A549 (cell line): ENCODE data around the gene ASTN1. TPM values are rescaled to one million over a fixed set of nuclear protein-coding genes. Genes with fewer than 3 reads are reported as not detected.

Source experiments
- ATAC-seq, 2 experiments: fragments of 200-7000 bp in 1 of 2; fragments of >200 bp in 1 of 2; cut with Nextera tagmentation in 1 of 2; cut with Tn5 transposase in 1 of 2; 3 replicates each; pipeline versions ENCODE4 v1.8.0 to v1.9.1; 2018 to 2020; ENCODE audit warnings: mild to moderate bottlenecking in 1 of 2, moderate library complexity in 1 of 2
- CTCF ChIA-PET: fragments of 300-600 bp; sonication (Branson Sonifier 250); formaldehyde crosslinking; extraction: SDS; loops from one replicate; lab custom pipeline; 2021; ENCODE audit warnings: antibody characterized with exemption, inconsistent platforms; lab: Yijun Ruan, JAX
- POLR2A ChIA-PET: fragments of 350-600 bp; formaldehyde crosslinking; extraction: SDS; loops from one replicate; lab custom pipeline; 2021; ENCODE audit warnings: antibody characterized with exemption, inconsistent platforms; lab: Yijun Ruan, JAX
- DNase-seq, 2 experiments: peaks; one replicate each; pipeline versions ENCODE4 v3.0.0 to v3.0.0-alpha.2; 2011 to 2016; ENCODE audit warnings: low read depth in 1 of 2, low spot score in 1 of 2
- FAIRE-seq: peaks from 2 replicates; lab custom pipeline; 2011; peaks lifted over from hg19 to GRCh38; lab: Jason Lieb, UNC
- H3K27ac ChIP-seq, 2 experiments: fragments of >200 bp; sonication (Bioruptor Twin); formaldehyde crosslinking; 3 replicates each; pipeline ENCODE4 v1.5.1; 2016 to 2017
- H3K4me1 ChIP-seq: fragments of >200 bp; sonication (Bioruptor Twin); formaldehyde crosslinking; 3 replicates; pipeline ENCODE4 v1.6.1; 2016
- H3K4me2 ChIP-seq: fragments of >200 bp; sonication (Bioruptor Twin); formaldehyde crosslinking; 3 replicates; pipeline ENCODE4 v1.6.1; 2016
- H3K4me3 ChIP-seq: fragments of >200 bp; sonication (Bioruptor Twin); formaldehyde crosslinking; 3 replicates; pipeline ENCODE4 v1.5.1; 2016
- H3K9me3 ChIP-seq: fragments of >200 bp; sonication (Bioruptor Twin); formaldehyde crosslinking; 3 replicates; pipeline ENCODE4 v1.6.1; 2016
- ATOH8 ChIP-seq: fragments of 250-450 bp; sonication (Bioruptor Pico); IDR thresholded peaks from 2 replicates; pipeline ENCODE4 v1.5.0; 2020; ENCODE audit warnings: low read depth, mild to moderate bottlenecking, moderate library complexity
- BCL3 ChIP-seq: fragments of >200 bp; sonication (Bioruptor Twin); formaldehyde crosslinking; IDR thresholded peaks from 3 replicates; pipeline ENCODE4 v1.6.1; 2016
- BHLHE40 ChIP-seq: IDR thresholded peaks from 2 replicates; pipeline ENCODE4 v1.6.1; 2012; ENCODE audit warnings: low read depth, low read length, inconsistent platforms
- CBX8 ChIP-seq: fragments of 200-600 bp; sonication (generic); IDR thresholded peaks from 2 replicates; pipeline ENCODE4 v1.6.1; 2016
- CEBPB ChIP-seq, 2 experiments: fragments of >200 bp in 1 of 2; sonication (Bioruptor Twin) in 1 of 2; formaldehyde crosslinking in 1 of 2; IDR thresholded peaks; 2 replicates each; pipeline ENCODE4 v1.6.1; 2012 to 2016
- CTCF ChIP-seq: fragments of >200 bp; sonication (Bioruptor Twin); formaldehyde crosslinking; IDR thresholded peaks from 3 replicates; pipeline ENCODE4 v1.5.1; 2016
- E2F6 ChIP-seq: IDR thresholded peaks from 2 replicates; pipeline ENCODE4 v1.6.1; 2012; ENCODE audit warnings: low read depth, borderline replicate concordance
- ESRRA ChIP-seq: fragments of 150-350 bp; IDR thresholded peaks from 2 replicates; pipeline ENCODE4 v1.6.1; 2014; ENCODE audit warnings: mild to moderate bottlenecking, low read length, borderline replicate concordance
- FOXS1 ChIP-seq: fragments of 250-450 bp; sonication (Bioruptor Pico); IDR thresholded peaks from 2 replicates; pipeline ENCODE4 v1.5.0; 2020; ENCODE audit warnings: mild to moderate bottlenecking, moderate library complexity
- HDAC2 ChIP-seq: fragments of 200-600 bp; sonication (generic); IDR thresholded peaks from 2 replicates; pipeline ENCODE4 v1.6.1; 2016
- HES2 ChIP-seq: fragments of >200 bp; sonication (Bioruptor Twin); formaldehyde crosslinking; IDR thresholded peaks from 2 replicates; pipeline ENCODE4 v1.6.1; 2016
- HEYL ChIP-seq: fragments of 250-450 bp; sonication (Bioruptor Pico); IDR thresholded peaks from 2 replicates; pipeline ENCODE4 v1.8.0; 2021; ENCODE audit warnings: mild to moderate bottlenecking, moderate library complexity
- HOXA7 ChIP-seq: fragments of 250-450 bp; sonication (Bioruptor Pico); IDR thresholded peaks from 2 replicates; pipeline ENCODE4 v1.5.0; 2020; ENCODE audit warnings: mild to moderate bottlenecking, moderate library complexity
- JUN ChIP-seq, 2 experiments: fragments of >200 bp; sonication (Bioruptor Twin); formaldehyde crosslinking; IDR thresholded peaks; 2 replicates in 1 of 2; 3 replicates in 1 of 2; pipeline ENCODE4 v1.6.1; 2016 to 2017
- KDM5A ChIP-seq: fragments of 200-600 bp; sonication (generic); IDR thresholded peaks from 2 replicates; pipeline ENCODE4 v1.6.1; 2016; ENCODE audit warnings: antibody characterized with exemption, mild to moderate bottlenecking
- MAFK ChIP-seq: fragments of 450-650 bp; IDR thresholded peaks from 2 replicates; pipeline ENCODE4 v1.6.1; 2014; ENCODE audit not compliant: partially characterized antibody
- MYC ChIP-seq: IDR thresholded peaks from 2 replicates; pipeline ENCODE4 v1.6.1; 2012; ENCODE audit warnings: mild to moderate bottlenecking, inconsistent platforms, low read length, improper control_type of control experiment, borderline replicate concordance
- NPAS2 ChIP-seq: fragments of 250-450 bp; sonication (Bioruptor Pico); IDR thresholded peaks from 2 replicates; pipeline ENCODE4 v1.8.0; 2022; ENCODE audit warnings: mild to moderate bottlenecking, moderate library complexity, borderline replicate concordance
- NR3C1 ChIP-seq: fragments of >200 bp; sonication (Bioruptor Twin); formaldehyde crosslinking; IDR thresholded peaks from 3 replicates; pipeline ENCODE4 v1.6.1; 2017
- PBX3 ChIP-seq: IDR thresholded peaks from 2 replicates; pipeline ENCODE4 v1.6.1; 2012
- POLR2A ChIP-seq: IDR thresholded peaks from 2 replicates; pipeline ENCODE4 v1.6.1; 2012; ENCODE audit warnings: mild to moderate bottlenecking, low read length
- POLR2AphosphoS2 ChIP-seq: conservative IDR thresholded peaks from 2 replicates; pipeline ENCODE4 v1.6.1; 2012; ENCODE audit warnings: low read length, improper control_type of control experiment, inconsistent platforms
- RAD21 ChIP-seq, 2 experiments: fragments of >200 bp in 1 of 2; sonication (Bioruptor Twin) in 1 of 2; formaldehyde crosslinking in 1 of 2; IDR thresholded peaks in 1 of 2; conservative IDR thresholded peaks in 1 of 2; 2 replicates in 1 of 2; 3 replicates in 1 of 2; pipeline ENCODE4 v1.6.1; 2012 to 2018; ENCODE audit warnings: inconsistent platforms in 1 of 2
- RARB ChIP-seq: fragments of 250-450 bp; sonication (Bioruptor Pico); IDR thresholded peaks from 2 replicates; pipeline ENCODE4 v1.8.0; 2021; ENCODE audit warnings: mild to moderate bottlenecking, moderate library complexity
- RFX5 ChIP-seq: fragments of 450-650 bp; IDR thresholded peaks from 2 replicates; pipeline ENCODE4 v1.7.1; 2014; ENCODE audit warnings: antibody characterized with exemption, mild to moderate bottlenecking, moderate library complexity
- SREBF2 ChIP-seq: fragments of 450-650 bp; IDR thresholded peaks from 2 replicates; pipeline ENCODE4 v1.6.1; 2014; ENCODE audit warnings: mild to moderate bottlenecking, moderate library complexity
- TFCP2L1 ChIP-seq: fragments of 250-450 bp; sonication (Bioruptor Pico); IDR thresholded peaks from 2 replicates; pipeline ENCODE4 v1.5.0; 2021; ENCODE audit warnings: mild to moderate bottlenecking
- TP53 ChIP-seq: fragments of 250-450 bp; sonication (Bioruptor Pico); IDR thresholded peaks from 2 replicates; pipeline ENCODE4 v1.5.0; 2021; ENCODE audit warnings: mild to moderate bottlenecking, moderate library complexity
- ZFP36 ChIP-seq: fragments of 450-650 bp; IDR thresholded peaks from 2 replicates; pipeline ENCODE4 v1.6.1; 2014; ENCODE audit warnings: borderline replicate concordance; ENCODE audit not compliant: partially characterized antibody
- ZNF302 ChIP-seq: fragments of 250-450 bp; sonication (Bioruptor Pico); IDR thresholded peaks from 2 replicates; pipeline ENCODE4 v1.9.0; 2021; ENCODE audit warnings: inconsistent platforms, mild to moderate bottlenecking, moderate library complexity
- ZSCAN20 ChIP-seq: fragments of 250-450 bp; sonication (Bioruptor Pico); IDR thresholded peaks from 2 replicates; pipeline ENCODE4 v1.8.0; 2022; ENCODE audit warnings: mild to moderate bottlenecking, moderate library complexity
- WGBS: methylation state at CpG from one replicate; pipeline ENCODE4 v1.1.6; 2017; ENCODE audit errors: missing lambda C conversion rate; 5-methylcytosine and 5-hydroxymethylcytosine counted together
- polyA plus RNA-seq, 4 experiments: library from polyadenylated mRNA; depleted of rRNA in 3 of 4; stranded (reverse); fragments of >200 nt; fragmentation: RNase III in 1 of 4; extraction: RNeasy Plus Mini Kit Qiagen cat#74134 plus additional on column Dnase treatment in 1 of 4; gene quantifications; 2 replicates in 3 of 4; 3 replicates in 1 of 4; pipeline ENCODE4 v1.2.3, GENCODE V29; 2011 to 2017

ASTN1 gene
- polyA plus RNA-seq, 2 of the 4 experiments (the other 2 are of a cell fraction), result not detected

- Histone ChIP-seq H3K4me2 (no peak overlapping the region), H3K4me3 (no peak overlapping the region), H3K27ac (no peak overlapping the region), H3K4me1 (no peaks in the 10 kb centered on the region), H3K9me3 (no peaks in the 10 kb centered on the region)
- ATAC-seq, result no peak
- POLR2A ChIA-PET, result no interaction called here
- DNase-seq, result no peak
- TF ChIP-seq KDM5A (no peak), JUN (IDR thresholded peaks at IDR 0.05) (no peak), RFX5 (no peak), HDAC2 (no peak), RAD21 (conservative IDR thresholded peaks at IDR 0.05 in 1 of 2, IDR thresholded peaks at IDR 0.05 in 1 of 2) (no peak), RARB (no peak), ZFP36 (no peak), NPAS2 (no peak), HES2 (no peak), TP53 (CRISPR knock-in tag) (no peak), TFCP2L1 (CRISPR knock-in tag) (no peak), POLR2AphosphoS2 (no peak), BCL3 (no peak), SREBF2 (no peak), FOXS1 (CRISPR knock-in tag) (no peak)
- CTCF ChIA-PET, result interaction anchor here (0.9 kb wide), 1 partner anchor 89 kb away, joined by 3 read pairs; no protein-coding TSS in a partner anchor
- FAIRE-seq, result no peak
Measured at GRCh38 chr1:176987016-176987415, 177.5 kb downstream of the ASTN1 start.

- DNase-seq, result no peak
- Histone ChIP-seq H3K9me3 (no peaks in the 10 kb centered on the region), H3K4me1 (no peaks in the 10 kb centered on the region), H3K4me3 (no peak overlapping the region), H3K4me2 (no peak overlapping the region), H3K27ac (no peak overlapping the region)
- WGBS, result 42% methylated on average over 5 of the region's 5 CpGs
- FAIRE-seq, result no peak
- ChIA-PET POLR2A (no interaction called here), CTCF (no interaction called here)
- TF ChIP-seq E2F6 (no peak), CEBPB (IDR thresholded peaks at IDR 0.05) (no peak), BHLHE40 (no peak), CBX8 (no peak), PBX3 (no peak), ATOH8 (CRISPR knock-in tag) (no peak), TFCP2L1 (CRISPR knock-in tag) (no peak), TP53 (CRISPR knock-in tag) (no peak)
- no peak for ATAC-seq
Measured at GRCh38 chr1:176983731-176984130, 180.8 kb downstream of the ASTN1 start.

GRCh38 chr1:176976771-176977170 is 187.7 kb downstream of the ASTN1 start:
- DNase-seq, result no peak
- no peak for ATAC-seq
- H3K4me3 ChIP-seq, result no peak overlapping the region
- 40% methylated on average over 7 of the region's 7 CpGs for WGBS
- no peaks in the 10 kb centered on the region for H3K9me3 ChIP-seq
- no peak for FAIRE-seq
- H3K27ac ChIP-seq, result no peak overlapping the region
- ChIA-PET POLR2A (no interaction called here), CTCF (interaction anchor here (1.2 kb wide), 1 partner anchor 9 kb away, joined by 3 read pairs; no protein-coding TSS in a partner anchor)
- no peak overlapping the region for H3K4me2 ChIP-seq
- no peaks in the 10 kb centered on the region for H3K4me1 ChIP-seq
- TF ChIP-seq CTCF (no peak), NR3C1 (no peak), MYC (no peak), ZNF302 (CRISPR knock-in tag) (no peak), RAD21 (conservative IDR thresholded peaks at IDR 0.05 in 1 of 2, IDR thresholded peaks at IDR 0.05 in 1 of 2) (no peak), RARB (no peak), MAFK (no peak), ATOH8 (CRISPR knock-in tag) (no peak), HDAC2 (no peak), POLR2A (no peak), HOXA7 (CRISPR knock-in tag) (no peak), ZSCAN20 (CRISPR knock-in tag) (no peak), HEYL (CRISPR knock-in tag) (no peak), TFCP2L1 (CRISPR knock-in tag) (no peak), ESRRA (no peak)
